Stimulated activated CD8-positive, alpha-beta memory T cell treated with anti-CD3 and anti-CD28 coated beads, Interleukin-12 subunit alpha, Interleukin-12 subunit beta, amount 100 ng/mL, for 4 hours (primary cell): ENCODE results near the gene ZMYND10.

Experiments used
- DNase-seq: peaks from one replicate; pipeline ENCODE4 v3.0.0-alpha.2; 2020; ENCODE audit warnings: low read depth

Gene ZMYND10

DNA sequence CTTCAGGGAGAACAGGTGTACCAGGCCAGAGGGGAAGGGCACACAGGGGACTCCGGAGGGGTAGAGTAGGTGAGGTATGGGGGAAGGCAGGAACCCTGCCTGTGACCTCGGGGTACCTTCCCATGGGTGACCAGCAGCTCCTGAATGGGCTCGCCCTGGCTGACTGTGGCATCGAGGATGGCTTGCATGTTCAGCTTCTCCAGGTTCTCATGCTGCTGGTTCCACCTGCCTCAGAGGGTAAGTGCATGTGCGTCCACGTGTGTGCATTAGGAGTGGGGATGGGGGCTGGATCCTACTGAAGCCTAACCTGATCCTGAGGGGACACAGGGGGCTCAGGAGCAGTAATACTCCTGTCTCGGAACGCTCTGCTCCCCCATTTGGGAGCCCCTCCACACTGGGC lies 524 bp downstream of the ZMYND10 start:
- no peak for DNase-seq

DNA sequence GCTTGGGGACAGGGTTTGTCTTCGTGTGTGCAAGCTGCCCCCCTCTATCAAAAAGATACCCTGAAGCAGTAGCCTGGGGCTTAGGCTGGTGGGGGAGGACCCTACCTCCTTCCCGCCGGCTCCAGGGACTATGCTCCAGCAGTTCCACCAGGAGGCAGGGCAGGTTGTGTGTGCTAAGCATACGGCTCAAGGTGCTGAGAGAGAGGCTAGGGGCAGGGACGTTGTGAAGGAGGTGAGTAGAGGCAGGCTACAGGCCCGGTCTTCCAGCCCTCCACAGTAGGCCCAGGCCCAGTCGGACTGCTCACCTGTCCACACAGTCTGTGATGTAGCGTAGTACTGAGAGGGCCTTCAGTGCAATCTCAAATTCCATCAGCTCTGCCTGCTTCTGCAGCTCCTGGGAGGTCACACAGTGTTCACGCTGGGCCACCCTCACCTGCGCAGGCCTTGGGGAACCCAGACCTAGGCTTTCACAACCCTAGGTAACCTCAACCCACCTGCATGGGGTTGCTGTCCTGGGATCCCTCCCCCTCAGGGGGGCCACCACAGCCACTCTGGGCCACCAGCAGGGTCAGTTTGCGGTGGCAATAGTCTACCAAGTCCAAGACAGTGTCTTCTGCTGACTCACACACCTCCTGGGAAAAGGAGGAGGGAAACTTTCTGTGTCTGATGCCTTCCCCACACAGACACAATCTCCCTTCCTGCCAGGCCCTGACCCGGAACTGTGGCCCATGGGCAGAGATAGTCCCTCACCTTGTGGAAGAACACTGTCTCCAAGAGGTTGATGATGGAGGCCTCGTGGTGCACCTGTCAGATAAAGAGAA lies 2.5 kb downstream of the ZMYND10 start:
- no peak for DNase-seq

DNA sequence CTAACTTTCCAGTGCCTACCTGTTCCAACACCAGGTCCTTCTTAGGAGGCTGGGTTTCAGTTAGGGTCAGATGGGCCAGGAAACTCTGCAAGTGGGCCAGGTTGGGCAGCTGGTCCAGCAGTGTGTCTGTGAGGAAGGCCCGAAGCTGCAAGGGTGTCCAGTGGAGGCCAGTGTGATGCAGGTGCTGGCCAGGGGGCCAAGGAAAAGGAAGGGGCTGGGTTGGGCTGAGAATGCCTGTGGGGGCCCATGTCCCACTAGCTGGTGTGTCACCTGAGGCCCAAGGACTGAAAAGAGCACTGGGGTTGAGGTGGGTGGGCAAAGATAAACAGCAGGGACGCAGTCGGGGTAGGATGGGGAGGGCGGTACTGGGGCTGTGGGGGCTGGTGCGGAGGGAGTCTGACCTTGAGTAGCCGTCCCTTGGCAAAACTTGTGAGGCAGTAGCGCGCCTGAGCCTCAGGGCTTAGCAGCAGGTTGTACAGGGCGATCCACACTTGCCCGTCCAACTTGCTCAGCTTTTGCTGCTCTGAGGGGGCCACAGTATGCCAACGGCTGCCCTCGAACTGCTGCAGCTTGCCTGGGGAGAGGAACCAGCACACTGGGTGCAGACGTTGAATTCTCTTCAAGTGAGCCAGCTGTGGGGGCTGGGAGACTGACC lies 3.4 kb downstream of the ZMYND10 start:
- no peak for DNase-seq

DNA sequence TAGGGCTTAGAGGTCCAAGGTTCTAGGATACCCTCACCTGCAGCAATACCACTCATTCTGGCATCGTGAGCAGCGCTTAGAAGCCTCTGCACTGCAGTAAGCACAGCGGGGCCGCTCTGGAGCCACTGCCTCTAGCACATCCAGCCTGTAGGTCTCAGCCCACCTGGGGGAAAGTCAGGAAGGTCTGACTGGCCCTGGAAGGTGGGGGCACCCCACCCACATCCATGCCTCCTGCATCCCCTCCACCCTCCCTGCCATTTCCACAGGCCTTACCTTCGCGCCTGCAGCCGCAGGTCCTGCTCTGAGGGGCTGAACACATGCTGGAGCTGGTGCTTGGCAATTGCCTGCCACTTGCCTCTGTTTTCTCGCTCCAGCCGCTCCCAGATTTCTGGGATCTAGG lies 4.0 kb downstream of the ZMYND10 start:
- no peak for DNase-seq

DNA sequence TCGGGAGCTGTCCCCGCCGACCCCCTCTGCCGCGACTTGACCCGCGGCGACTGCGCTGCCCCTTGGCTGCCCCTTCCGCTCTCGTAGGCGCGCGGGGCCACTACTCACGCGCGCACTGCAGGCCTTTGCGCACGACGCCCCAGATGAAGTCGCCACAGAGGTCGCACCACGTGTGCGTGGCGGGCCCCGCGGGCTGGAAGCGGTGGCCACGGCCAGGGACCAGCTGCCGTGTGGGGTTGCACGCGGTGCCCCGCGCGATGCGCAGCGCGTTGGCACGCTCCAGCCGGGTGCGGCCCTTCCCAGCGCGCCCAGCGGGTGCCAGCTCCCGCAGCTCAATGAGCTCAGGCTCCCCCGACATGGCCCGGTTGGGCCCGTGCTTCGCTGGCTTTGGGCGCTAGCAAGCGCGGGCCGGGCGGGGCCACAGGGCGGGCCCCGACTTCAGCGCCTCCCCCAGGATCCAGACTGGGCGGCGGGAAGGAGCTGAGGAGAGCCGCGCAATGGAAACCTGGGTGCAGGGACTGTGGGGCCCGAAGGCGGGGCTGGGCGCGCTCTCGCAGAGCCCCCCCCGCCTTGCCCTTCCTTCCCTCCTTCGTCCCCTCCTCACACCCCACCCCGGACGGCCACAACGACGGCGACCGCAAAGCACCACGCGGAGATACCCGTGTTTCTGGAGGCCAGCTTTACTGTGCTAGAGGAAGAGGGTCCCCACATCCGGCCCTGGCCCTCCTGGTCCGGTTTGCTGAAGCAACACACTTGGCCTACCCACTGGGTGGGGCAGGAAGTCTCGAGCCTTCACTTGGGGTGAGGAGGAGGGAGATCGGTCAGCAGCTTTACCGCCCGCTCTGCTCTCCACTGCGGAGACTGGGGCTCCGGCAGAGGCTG lies 4.8 kb downstream of the ZMYND10 start, which contains the start of gene RASSF1:
Gene RASSF1 (minus strand): TSS at position 389 of the 882 bp plus-strand sequence. CDS start 31 bp downstream, at position 358.
- DNase-seq, result peak; percentile 48

DNA sequence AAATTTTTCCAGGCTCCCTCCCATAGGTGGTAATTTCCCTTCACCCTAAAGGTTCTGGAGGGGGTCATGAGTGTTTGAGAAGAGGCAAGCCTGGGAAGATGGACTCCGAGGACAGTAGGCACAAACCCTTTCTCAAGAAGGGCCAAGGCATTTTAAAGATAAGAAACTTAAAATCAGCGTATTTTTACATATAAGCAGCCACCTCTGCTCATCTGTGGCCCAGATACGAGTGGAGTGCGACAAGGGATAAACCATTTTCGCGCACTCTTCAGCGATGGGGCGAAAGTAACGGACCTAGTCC lies 5.4 kb downstream of the ZMYND10 start:
- DNase-seq, result no peak

DNA sequence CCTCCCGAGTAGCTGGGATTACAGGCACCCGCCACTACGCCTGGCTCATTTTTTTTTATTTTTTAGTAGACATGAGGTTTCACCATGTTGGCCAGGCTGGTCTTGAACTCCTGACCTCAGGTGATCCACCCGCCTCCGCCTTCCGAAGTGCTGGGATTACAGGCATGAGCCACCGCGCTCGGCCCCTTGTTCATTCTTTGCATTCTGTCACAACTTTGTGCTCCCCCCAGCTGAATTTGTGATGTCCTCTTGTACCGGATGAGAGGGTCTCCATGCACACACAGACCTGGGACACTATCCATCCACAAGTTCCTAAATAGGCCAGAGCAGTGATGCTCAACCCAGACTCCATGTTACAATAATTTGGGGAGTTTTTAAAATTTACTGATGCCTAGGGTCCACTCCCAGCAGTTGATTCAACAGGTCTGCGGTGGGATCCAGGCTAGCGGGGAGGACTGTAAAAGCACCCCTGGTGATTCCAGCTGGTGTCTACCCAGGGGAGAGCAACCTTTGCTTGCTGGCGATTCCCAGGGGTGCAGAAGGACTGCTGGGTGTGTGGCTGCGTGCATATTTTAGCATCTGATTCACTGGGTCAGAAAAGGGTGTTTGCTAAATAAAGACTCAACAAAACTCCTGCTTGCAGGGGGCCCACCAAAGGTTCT lies 5.9 kb downstream of the ZMYND10 start:
- no peak for DNase-seq

DNA sequence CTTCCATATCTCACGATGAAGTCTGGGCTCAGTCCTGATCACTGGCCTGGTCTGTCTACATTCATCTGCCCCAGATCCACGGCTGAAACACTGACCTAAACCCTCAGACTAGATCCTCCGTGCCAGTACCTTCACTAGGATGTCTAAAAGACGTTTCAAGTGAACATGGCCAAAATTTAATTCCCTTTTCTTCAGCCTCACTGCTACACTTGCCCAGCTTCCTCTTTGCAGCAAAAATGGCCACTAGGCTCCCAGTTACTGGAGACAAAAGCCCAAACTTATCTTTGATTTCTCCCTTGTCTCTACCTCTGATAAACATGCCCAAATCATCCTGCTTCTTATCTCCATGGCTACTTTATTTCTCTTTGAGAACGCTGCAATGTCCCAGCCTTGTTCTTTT lies 6.6 kb downstream of the ZMYND10 start:
- no peak for DNase-seq

DNA sequence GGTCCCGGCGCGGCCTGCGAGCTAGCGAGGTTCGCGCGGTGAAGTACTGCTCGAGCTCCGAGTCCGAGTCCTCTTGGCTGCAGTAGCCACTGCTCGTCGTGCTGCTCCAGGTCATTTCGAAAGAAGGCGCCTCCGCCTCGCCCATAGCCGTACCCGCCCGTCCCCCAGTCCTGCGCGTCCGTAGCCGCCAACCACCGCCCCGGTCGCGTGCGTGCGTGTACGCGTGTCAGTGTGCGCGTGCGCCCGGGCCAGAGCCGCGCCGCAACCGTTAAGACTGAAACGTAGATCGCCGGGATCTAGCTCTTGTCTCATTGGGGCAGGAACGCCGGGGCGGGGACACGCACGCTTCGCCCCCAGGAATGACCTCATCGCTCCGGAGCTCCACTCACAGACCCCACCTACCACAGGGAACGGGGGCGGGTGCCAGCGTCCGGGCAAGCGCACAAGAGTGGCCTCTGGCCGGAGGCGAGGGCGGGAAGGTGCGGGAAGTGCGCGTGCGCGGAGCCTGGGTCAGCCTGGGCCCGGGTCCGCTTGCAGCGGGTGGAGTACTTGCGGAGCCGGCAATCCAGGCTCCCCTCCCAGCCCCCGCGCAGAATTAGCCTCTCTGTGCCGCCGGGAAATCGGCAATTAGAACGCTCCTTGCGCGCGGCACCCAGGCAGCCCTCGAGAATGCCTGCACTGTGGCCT lies 8.2 kb downstream of the ZMYND10 start:
- peak; percentile 92 for DNase-seq

DNA sequence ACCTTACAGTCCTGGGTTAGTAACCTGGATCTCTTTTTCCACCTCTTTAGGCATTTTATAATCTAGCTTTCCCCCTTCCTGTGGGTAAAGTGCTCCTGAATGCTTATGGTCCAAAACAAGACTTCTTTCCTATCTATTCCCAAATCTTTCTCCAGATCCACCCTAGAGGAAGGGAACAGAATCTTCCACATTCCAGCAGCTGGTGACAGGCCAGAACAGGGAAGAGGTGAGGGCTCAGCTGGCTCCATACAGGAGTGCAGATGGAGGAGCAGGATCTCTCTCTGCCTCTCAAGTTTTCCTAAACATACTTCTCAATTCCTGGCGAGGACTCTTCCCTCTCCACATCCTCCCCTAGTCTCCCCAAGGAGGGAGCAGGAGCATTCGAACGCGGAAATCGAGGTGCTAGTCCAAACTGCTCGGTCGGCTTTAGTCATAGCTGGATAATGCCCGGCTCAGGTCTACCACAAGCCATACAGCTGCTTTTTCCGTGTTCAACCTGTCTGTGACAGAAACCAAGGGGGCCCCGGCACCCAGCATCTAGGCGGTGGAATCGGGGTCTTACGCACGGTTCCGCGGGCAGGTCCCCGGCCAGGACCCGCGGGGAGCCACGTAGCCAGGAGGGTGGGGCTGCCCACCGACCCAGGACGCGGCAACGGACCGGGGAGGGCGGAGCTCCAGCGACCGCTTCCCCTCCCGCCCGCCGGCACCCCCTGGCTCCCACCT lies 8.9 kb downstream of the ZMYND10 start:
- no peak for DNase-seq

DNA sequence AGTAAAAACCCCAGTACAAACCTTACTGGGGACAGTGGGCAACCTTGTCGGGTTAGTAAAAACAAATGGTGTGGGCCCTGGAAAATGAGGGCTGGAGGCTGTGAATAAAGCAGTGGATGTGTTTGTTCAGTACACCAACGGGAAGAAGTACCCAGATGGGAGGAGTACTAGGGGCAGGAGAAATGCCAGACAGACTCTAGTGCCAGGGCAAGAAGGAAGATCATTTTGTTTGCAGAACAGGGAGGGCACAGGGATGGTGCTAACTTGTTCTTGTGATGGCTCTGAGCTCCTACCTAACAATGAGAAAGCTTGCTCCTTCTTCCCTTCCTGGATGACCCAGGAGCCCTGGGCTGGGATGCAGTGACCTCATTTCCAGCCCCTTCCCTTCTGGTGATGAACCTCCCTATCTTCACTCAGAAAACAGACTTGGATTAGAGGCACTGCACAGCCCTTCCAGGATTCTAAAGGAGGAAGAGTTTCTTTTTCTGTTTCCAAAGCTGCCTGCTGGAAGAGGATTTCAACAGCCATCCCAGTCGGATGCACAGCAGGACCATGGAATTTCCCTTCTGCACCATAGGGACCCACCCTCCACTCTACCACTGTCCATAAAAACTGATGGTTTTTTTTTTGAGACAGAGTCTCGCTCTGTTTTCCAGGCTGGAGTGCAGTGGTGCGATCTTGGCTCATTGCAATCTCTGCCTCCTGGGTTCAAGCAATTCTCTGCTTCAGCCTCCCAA lies 11.0 kb downstream of the ZMYND10 start:
- no peak for DNase-seq

DNA sequence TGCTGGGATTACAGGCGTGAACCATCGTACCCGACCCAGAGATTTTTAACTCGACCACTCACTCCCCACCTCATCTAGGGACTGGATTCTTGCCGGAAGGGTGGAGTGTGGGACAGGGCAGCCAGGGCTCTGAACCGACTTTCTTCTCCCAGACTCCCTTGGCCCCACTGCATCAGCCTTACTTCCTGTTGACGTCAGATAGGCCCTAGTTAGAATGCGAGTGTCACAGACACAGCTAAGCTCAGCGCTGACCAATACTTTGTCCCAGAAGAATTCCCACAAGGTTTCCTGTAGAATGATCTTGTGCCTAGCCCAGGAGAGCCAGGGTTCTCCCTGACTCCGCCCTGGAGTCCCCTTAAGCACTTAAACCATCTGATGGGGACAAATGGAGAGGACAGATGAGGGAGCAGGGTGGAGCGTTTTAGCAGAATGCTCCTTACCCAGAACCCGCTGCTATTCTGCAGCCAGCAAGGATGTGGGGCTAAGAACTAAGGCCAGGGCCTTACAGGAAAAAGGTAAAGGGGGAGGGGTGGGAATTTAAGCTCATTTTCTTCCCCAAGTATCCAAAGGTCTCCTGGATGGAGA lies 11.7 kb downstream of the ZMYND10 start:
- DNase-seq, result no peak

DNA sequence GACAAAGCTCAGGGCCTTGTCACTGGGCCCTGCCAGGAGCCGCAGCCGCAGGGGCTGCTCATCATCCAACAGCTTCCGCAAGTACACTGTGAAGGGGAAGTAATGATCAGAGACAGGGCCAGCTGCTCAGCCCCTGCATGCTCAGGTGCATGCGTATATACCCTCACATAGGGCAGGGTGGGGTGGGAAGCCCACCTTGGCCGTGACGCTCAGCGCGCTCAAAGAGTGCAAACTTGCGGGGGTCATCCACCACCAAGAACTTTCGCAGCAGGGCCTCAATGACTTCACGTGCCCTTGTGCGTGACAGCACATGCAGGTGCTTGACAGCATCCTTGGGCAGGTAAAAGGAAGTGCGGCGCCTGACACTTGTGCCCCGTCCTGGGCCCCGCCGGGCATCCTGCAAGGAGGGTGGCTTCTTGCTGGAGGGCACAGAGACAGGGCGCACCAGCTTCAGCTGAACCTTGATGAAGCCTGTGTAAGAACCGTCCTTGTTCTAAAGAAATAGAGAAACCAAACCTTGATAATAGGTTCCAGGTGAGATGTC lies 14.1 kb downstream of the ZMYND10 start:
- DNase-seq, result no peak

DNA sequence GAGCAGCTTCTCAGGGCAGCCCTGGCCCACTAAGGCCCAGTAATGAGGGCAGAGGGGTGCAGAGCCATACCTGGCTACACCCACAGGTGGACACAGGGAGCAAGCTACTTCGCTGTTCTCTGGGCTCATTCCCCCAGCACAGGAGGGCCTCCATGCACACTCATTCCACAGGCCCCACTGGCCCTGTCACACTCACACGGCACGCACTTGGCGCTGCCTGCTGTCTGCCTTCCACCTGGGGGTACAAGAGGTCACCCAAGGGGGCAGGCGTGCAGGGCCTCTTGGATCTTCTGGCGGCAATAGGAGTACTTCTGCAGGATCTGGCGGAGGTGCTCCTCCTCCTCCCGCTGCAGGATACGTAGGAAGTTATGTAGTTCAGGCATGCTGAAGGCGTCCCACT lies 15.2 kb downstream of the ZMYND10 start:
- no peak for DNase-seq

DNA sequence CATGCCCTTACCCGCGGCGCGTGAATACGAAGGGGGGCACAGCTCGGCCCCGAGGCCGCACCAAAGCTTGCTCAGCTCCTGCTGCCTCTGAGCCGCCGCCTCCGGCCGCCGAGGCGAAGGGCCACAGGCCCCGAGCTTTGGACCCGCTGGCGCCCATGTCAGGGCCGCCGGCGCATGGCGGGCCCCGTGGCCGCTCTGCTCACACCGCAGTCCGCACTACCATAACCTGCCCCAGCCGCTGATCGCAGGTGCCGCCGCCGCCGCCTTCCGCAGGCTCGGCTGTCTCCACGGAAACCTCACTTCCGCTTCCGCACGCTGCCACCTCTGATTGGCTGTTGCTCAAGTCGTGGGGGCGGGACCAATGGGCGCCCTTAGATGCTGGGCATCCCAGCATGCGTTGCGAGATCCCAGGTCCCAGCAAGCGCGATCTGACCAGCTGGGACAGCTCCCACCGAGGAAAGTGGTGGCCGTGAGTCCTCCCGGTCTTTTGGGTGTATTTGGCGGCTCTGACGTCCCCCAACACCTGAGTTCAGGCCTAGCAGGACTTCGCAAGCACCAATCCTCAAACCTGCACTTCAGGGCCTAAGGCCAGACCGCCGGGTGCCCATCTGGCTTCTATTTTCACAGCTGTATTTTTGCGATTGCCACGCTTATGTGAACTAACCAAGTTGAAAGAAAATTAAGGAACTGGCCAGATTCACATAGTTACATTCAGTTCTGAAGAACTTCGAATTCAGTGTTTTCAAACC lies 17.4 kb downstream of the ZMYND10 start, which contains the start of gene TUSC2:
Gene TUSC2 (minus strand): TSS at position 281 of the 749 bp plus-strand sequence. CDS start 124 bp downstream, at position 157.
- DNase-seq, result peak; percentile 87

DNA sequence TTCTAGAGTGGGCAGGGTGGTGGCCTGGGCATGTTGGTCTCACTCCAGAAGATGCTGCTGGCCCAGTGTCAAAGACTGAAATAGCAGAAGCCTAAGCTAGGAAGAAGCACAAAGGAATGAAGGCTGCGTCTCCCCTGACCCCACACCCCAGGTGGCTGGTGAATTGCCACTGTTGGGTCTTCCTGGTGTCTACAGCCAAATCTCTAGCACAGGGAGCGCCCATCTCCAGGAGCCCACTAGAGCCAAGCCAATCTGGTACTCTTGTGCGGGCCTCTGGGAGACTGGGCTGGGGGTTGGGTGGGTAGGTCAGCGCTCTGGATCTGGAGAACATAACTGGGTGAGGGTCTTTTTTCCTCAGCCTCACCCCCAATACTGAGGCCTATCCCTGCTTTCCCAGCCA lies 18.4 kb downstream of the ZMYND10 start:
- no peak for DNase-seq

DNA sequence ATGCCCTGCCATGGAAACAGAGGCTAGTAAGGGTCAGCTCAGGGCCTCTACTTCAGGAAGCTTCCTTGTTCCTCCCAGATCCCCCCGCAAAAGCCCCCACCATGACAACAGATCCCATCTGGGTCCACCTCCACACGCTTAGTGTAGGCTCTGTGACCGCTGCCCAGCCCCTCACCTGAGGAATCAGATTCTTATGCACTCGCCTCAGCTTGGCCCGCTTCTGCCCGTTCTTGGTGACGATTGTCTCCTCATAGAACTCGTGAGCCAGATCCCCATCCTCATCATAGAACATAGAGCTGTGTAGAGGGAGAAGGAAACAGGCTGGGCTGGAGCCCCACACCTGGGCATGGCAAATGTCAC lies 19.4 kb downstream of the ZMYND10 start:
- no peak for DNase-seq

DNA sequence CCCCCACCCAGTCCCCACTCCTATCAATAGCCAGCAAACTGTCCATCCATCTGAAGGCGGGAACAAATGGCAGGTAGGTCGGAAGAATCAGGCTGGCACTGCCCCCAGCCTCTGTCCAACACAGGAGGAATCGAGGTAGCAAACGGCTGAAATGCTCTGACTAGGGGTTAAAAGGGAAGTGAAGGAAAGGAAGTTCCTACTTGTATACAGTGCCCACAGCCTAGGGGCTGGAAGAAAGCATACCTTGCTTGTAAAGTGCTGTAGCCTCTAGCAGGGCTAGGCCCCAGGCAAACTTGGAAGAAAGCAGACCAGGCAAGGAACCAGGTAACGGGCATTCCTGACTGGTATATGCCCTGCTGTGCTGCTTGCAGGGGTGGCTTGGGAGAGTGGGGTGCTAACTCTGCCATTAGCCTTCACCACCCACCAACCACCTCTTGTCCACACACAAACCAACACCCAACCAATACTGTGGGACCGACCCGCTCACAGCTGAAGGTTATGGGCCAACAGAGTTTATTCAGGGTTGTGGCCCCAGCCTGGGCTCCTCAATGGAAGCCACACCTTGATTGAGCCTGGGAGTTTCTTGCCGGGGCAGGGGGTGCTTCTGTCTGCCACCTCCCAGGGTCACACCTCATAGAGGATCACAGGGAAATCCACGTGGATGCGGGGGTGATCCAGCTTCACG lies 19.9 kb downstream of the ZMYND10 start:
- no peak for DNase-seq
